ENCODE measurements around the gene MAF.

GRCh38 chr16:79573071-79573470, 27.5 kb downstream of the MAF start:
- TF ChIP-seq CTCF (IDR thresholded peaks at IDR 0.05; ENCODE audit: low read depth, low read length) (no peak), EZH2phosphoT487 (IDR thresholded peaks at IDR 0.05; ENCODE audit: low read depth) (no peak)
